ENCODE data around the gene HNRNPR. TPM values are rescaled to one million over a fixed set of nuclear protein-coding genes. Genes with fewer than 3 reads are reported as not detected.

HNRNPR gene
- total and polyA plus RNA-seq, 2 of the 8 experiments (the other 6 are each of a cell fraction or from before 2014, with no cell fraction given) = 110 to 214 TPM

DNA sequence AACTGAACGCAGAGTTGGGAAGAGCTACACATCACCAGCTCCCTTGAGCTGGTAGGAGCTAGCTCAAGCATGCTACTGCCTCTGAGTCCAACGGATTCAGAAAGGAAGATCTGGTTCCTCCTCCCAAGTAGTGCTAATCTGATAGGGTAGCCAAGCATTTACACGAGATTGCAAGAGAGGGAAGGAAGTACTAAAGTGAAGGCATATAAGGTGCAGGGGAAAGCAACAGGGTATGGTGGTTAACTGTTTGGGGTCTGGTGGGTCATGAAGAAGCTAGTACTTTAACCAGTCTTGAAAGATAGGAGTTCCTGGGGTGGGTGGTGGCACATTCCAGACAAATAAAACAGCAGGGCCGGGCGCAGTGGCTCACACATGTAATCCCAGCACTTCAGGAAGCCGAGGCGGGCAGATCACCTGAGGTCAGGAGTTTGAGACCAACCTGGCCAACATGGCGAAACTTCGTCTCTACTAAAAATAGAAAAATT, 45.8 kb upstream of the HNRNPR start (continued):
- TF ChIP-seq, protein P1, sequence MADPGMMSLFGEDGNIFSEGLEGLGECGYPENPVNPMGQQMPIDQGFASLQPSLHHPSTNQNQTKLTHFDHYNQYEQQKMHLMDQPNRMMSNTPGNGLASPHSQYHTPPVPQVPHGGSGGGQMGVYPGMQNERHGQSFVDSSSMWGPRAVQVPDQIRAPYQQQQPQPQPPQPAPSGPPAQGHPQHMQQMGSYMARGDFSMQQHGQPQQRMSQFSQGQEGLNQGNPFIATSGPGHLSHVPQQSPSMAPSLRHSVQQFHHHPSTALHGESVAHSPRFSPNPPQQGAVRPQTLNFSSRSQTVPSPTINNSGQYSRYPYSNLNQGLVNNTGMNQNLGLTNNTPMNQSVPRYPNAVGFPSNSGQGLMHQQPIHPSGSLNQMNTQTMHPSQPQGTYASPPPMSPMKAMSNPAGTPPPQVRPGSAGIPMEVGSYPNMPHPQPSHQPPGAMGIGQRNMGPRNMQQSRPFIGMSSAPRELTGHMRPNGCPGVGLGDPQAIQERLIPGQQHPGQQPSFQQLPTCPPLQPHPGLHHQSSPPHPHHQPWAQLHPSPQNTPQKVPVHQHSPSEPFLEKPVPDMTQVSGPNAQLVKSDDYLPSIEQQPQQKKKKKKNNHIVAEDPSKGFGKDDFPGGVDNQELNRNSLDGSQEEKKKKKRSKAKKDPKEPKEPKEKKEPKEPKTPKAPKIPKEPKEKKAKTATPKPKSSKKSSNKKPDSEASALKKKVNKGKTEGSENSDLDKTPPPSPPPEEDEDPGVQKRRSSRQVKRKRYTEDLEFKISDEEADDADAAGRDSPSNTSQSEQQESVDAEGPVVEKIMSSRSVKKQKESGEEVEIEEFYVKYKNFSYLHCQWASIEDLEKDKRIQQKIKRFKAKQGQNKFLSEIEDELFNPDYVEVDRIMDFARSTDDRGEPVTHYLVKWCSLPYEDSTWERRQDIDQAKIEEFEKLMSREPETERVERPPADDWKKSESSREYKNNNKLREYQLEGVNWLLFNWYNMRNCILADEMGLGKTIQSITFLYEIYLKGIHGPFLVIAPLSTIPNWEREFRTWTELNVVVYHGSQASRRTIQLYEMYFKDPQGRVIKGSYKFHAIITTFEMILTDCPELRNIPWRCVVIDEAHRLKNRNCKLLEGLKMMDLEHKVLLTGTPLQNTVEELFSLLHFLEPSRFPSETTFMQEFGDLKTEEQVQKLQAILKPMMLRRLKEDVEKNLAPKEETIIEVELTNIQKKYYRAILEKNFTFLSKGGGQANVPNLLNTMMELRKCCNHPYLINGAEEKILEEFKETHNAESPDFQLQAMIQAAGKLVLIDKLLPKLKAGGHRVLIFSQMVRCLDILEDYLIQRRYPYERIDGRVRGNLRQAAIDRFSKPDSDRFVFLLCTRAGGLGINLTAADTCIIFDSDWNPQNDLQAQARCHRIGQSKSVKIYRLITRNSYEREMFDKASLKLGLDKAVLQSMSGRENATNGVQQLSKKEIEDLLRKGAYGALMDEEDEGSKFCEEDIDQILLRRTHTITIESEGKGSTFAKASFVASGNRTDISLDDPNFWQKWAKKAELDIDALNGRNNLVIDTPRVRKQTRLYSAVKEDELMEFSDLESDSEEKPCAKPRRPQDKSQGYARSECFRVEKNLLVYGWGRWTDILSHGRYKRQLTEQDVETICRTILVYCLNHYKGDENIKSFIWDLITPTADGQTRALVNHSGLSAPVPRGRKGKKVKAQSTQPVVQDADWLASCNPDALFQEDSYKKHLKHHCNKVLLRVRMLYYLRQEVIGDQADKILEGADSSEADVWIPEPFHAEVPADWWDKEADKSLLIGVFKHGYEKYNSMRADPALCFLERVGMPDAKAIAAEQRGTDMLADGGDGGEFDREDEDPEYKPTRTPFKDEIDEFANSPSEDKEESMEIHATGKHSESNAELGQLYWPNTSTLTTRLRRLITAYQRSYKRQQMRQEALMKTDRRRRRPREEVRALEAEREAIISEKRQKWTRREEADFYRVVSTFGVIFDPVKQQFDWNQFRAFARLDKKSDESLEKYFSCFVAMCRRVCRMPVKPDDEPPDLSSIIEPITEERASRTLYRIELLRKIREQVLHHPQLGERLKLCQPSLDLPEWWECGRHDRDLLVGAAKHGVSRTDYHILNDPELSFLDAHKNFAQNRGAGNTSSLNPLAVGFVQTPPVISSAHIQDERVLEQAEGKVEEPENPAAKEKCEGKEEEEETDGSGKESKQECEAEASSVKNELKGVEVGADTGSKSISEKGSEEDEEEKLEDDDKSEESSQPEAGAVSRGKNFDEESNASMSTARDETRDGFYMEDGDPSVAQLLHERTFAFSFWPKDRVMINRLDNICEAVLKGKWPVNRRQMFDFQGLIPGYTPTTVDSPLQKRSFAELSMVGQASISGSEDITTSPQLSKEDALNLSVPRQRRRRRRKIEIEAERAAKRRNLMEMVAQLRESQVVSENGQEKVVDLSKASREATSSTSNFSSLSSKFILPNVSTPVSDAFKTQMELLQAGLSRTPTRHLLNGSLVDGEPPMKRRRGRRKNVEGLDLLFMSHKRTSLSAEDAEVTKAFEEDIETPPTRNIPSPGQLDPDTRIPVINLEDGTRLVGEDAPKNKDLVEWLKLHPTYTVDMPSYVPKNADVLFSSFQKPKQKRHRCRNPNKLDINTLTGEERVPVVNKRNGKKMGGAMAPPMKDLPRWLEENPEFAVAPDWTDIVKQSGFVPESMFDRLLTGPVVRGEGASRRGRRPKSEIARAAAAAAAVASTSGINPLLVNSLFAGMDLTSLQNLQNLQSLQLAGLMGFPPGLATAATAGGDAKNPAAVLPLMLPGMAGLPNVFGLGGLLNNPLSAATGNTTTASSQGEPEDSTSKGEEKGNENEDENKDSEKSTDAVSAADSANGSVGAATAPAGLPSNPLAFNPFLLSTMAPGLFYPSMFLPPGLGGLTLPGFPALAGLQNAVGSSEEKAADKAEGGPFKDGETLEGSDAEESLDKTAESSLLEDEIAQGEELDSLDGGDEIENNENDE (IDR thresholded peaks at IDR 0.05; ENCODE audit: insufficient replicate concordance, low read length) = no peak
- TF ChIP-seq JUN (IDR thresholded peaks at IDR 0.05; ENCODE audit: low read depth, low read length) (no peak), SP4 (IDR thresholded peaks at IDR 0.05; ENCODE audit: low read length) (no peak), HDAC6 (IDR thresholded peaks at IDR 0.05; ENCODE audit: low read depth, low read length) (no peak), POU5F1 (IDR thresholded peaks at IDR 0.05; ENCODE audit: low read depth, low read length) (no peak), SIRT6 (IDR thresholded peaks at IDR 0.05; ENCODE audit: low read length) (no peak), EZH2 (IDR thresholded peaks at IDR 0.05; ENCODE audit: low read depth, low read length, severe bottlenecking) (no peak)
